ENCODE results near the gene SYNE1. TPM values are rescaled to one million over a fixed set of nuclear protein-coding genes. Genes with fewer than 3 reads are reported as not detected.

Gene SYNE1
- total RNA-seq, 6 donors from 2014 or later = 160 to 859 (median 490) TPM

GRCh38 chr6:152207915-152208714 is 429.0 kb downstream of the SYNE1 start:
- DNase-seq = no peak
- ATAC-seq (ENCODE audit: low FRiP score in 2 of 2) = no peak
- Histone ChIP-seq H3K27ac (no peak overlapping the region), H3K36me3 (peaks cover 20 to 92% (median 61%) of the 10 kb centered on the region in 4 donors), H3K4me1 (no peaks in the 10 kb centered on the region), H3K27me3 (no peaks in the 10 kb centered on the region), H3K9me3 (no peaks in the 10 kb centered on the region), H3K4me3 (no peak overlapping the region)
- WGBS, 2 donors = 92 to 94% methylated on average over 12 of the region's 12 CpGs
- TF ChIP-seq POLR2A (IDR thresholded peaks at IDR 0.05) = no peak
- TF ChIP-seq POLR2AphosphoS5 (IDR thresholded peaks at IDR 0.05) = no peak
- TF ChIP-seq EP300 (IDR thresholded peaks at IDR 0.05) = no peak
- TF ChIP-seq, protein P1, sequence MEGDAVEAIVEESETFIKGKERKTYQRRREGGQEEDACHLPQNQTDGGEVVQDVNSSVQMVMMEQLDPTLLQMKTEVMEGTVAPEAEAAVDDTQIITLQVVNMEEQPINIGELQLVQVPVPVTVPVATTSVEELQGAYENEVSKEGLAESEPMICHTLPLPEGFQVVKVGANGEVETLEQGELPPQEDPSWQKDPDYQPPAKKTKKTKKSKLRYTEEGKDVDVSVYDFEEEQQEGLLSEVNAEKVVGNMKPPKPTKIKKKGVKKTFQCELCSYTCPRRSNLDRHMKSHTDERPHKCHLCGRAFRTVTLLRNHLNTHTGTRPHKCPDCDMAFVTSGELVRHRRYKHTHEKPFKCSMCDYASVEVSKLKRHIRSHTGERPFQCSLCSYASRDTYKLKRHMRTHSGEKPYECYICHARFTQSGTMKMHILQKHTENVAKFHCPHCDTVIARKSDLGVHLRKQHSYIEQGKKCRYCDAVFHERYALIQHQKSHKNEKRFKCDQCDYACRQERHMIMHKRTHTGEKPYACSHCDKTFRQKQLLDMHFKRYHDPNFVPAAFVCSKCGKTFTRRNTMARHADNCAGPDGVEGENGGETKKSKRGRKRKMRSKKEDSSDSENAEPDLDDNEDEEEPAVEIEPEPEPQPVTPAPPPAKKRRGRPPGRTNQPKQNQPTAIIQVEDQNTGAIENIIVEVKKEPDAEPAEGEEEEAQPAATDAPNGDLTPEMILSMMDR (IDR thresholded peaks at IDR 0.05) = no peak

DNA sequence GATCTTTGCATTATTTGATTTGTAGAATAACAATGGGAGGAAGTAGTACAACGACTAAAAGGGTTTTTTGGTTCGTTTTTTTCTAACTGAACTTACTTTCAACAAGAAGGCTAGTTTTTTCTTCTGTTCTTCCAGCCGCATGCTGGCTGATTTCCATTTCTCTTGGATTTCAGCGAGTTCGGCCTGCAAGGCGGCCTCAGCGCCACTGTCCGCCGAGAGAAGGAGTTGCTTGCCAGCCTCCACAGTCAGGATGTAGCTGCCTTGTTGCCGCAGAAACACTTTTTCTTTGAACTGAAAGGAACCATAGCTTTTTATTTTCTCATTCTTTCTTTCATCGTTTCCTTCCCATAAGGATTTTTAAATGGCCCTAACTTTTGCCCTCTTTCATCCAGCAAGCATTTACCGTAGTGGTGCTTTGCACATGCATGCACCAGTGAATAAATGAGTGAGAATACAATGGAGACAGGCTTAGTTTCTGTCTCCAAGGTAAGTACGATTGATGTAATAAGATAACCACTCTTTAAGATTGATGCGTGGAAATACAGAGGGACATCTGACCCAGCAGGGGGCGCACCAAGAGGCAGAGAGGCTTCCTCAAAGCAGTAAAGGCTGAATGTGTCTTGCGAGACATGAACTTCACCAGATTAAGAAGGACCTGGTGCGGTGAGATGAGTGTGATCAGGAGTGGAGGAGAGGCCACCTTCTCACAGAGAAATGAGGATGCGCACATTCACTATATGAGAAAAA is 430.9 kb downstream of the SYNE1 start:
- DNase-seq (peak in 1 of 2 donors; percentile 56), ATAC-seq (ENCODE audit: low FRiP score in 2 of 2) (no peak)
- no peaks in the 10 kb centered on the region for H3K27me3 ChIP-seq
- no peaks in the 10 kb centered on the region for H3K9me3 ChIP-seq
- H3K4me1 ChIP-seq = no peaks in the 10 kb centered on the region
- H3K27ac ChIP-seq = no peak overlapping the region
- TF ChIP-seq POLR2A (IDR thresholded peaks at IDR 0.05) = no peak
- TF ChIP-seq, protein P1 (IDR thresholded peaks at IDR 0.05) = peak in 3 of 6 experiments; percentile 13 to 32 (median 16)
- peaks cover 25 to 93% (median 64%) of the 10 kb centered on the region in 4 donors for H3K36me3 ChIP-seq
- H3K4me3 ChIP-seq = no peak overlapping the region
- 90% methylated on average over 18 of the region's 18 CpGs for WGBS, 2 donors

- H3K4me3 ChIP-seq = no peak overlapping the region
- H3K27me3 ChIP-seq = no peaks in the 10 kb centered on the region
- no peak for DNase-seq
- no peak overlapping the region for H3K27ac ChIP-seq
- H3K9me3 ChIP-seq = no peaks in the 10 kb centered on the region
- peaks cover 31 to 94% (median 64%) of the 10 kb centered on the region in 4 donors for H3K36me3 ChIP-seq
- ATAC-seq (ENCODE audit: low FRiP score in 2 of 2) = no peak
- 84 to 85% methylated on average over 2 of the region's 2 CpGs for WGBS, 2 donors
- no peaks in the 10 kb centered on the region for H3K4me1 ChIP-seq
- TF ChIP-seq EP300 (IDR thresholded peaks at IDR 0.05) (no peak), POLR2A (IDR thresholded peaks at IDR 0.05) (no peak), POLR2AphosphoS5 (IDR thresholded peaks at IDR 0.05) (no peak)
- TF ChIP-seq, protein P1 (IDR thresholded peaks at IDR 0.05) = no peak
Measured at GRCh38 chr6:152204591-152204990, 432.6 kb downstream of the SYNE1 start.

GRCh38 chr6:152201120-152201519 is 436.0 kb downstream of the SYNE1 start:
- Histone ChIP-seq H3K36me3 (peaks cover 22 to 85% (median 54%) of the 10 kb centered on the region in 4 donors), H3K27me3 (no peaks in the 10 kb centered on the region), H3K4me1 (no peaks in the 10 kb centered on the region), H3K27ac (no peak overlapping the region), H3K4me3 (no peak overlapping the region), H3K9me3 (no peaks in the 10 kb centered on the region)
- no peak for ATAC-seq (ENCODE audit: low FRiP score in 2 of 2)
- TF ChIP-seq POLR2AphosphoS5 (IDR thresholded peaks at IDR 0.05) (no peak), EP300 (IDR thresholded peaks at IDR 0.05) (no peak), POLR2A (IDR thresholded peaks at IDR 0.05) (no peak)
- TF ChIP-seq, protein P1 (IDR thresholded peaks at IDR 0.05) = no peak
- 46 to 60% methylated on average over 3 of the region's 3 CpGs for WGBS, 2 donors
- no peak for DNase-seq

All from upper lobe of left lung (tissue), 6 donors.